Neural cell (in vitro differentiated cells): ENCODE data around the gene TRUB2.

Experiments
- EP300 ChIP-seq: fragments of 450-650 bp; conservative IDR thresholded peaks from 2 replicates; pipeline ENCODE4 v1.6.1; 2014; ENCODE audit warnings: antibody characterized with exemption, mild to moderate bottlenecking, moderate library complexity; ENCODE audit not compliant: poor library complexity, severe bottlenecking
- EZH2 ChIP-seq: fragments of 200-600, 300-800 bp; shearing (Covaris generic), sonication (generic); IDR thresholded peaks from 2 replicates; pipeline ENCODE4 v1.6.1; 2014; ENCODE audit warnings: antibody characterized with exemption, low read length, borderline replicate concordance, mild to moderate bottlenecking; ENCODE audit not compliant: insufficient read depth, poor library complexity, severe bottlenecking
- TF ChIP-seq, protein P1 (sequence below): fragments of 450-650 bp; IDR thresholded peaks from 2 replicates; pipeline ENCODE4 v1.5.1; 2014; ENCODE audit warnings: antibody characterized with exemption, mild to moderate bottlenecking, moderate library complexity; ENCODE audit not compliant: poor library complexity, severe bottlenecking

DNA sequence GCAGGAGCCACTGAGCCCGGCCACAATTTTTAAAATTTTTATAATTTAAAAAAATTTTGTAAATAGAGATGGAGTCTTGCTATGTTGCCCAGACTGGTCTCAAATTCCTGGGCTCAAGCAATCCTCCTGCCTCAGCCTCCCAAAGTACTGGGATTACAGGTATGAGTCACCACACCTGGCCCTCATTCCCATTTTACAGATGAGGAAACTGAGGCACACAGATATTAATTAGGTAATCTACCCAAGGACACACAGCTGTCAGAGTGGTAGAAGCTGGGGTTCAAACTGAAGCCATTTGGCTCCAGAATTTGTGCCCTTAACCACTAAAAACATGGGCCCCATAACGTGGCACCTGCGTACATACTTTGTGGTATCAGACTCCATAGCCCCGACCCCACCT is 7.5 kb downstream of the TRUB2 start:
- no peak for TF ChIP-seq EP300
- TF ChIP-seq, protein P1, sequence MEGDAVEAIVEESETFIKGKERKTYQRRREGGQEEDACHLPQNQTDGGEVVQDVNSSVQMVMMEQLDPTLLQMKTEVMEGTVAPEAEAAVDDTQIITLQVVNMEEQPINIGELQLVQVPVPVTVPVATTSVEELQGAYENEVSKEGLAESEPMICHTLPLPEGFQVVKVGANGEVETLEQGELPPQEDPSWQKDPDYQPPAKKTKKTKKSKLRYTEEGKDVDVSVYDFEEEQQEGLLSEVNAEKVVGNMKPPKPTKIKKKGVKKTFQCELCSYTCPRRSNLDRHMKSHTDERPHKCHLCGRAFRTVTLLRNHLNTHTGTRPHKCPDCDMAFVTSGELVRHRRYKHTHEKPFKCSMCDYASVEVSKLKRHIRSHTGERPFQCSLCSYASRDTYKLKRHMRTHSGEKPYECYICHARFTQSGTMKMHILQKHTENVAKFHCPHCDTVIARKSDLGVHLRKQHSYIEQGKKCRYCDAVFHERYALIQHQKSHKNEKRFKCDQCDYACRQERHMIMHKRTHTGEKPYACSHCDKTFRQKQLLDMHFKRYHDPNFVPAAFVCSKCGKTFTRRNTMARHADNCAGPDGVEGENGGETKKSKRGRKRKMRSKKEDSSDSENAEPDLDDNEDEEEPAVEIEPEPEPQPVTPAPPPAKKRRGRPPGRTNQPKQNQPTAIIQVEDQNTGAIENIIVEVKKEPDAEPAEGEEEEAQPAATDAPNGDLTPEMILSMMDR = no peak
- no peak for TF ChIP-seq EZH2
